ENCODE measurements around the gene CDC42SE2.

Gene CDC42SE2

GRCh38 chr5:131426011-131426410 lies 162.2 kb downstream of the CDC42SE2 start:
- H3K4me3 ChIP-seq (ENCODE audit: low read depth, low read length) = no peak overlapping the region
- no peak for TF ChIP-seq CTCF (IDR thresholded peaks at IDR 0.05; ENCODE audit: low read depth, low read length, missing control alignments)
- DNase-seq (ENCODE audit: low read depth) = no peak

- TF ChIP-seq CTCF (IDR thresholded peaks at IDR 0.05; ENCODE audit: low read depth, low read length, missing control alignments) = no peak
- no peak overlapping the region for H3K4me3 ChIP-seq (ENCODE audit: low read depth, low read length)
- no peak for DNase-seq (ENCODE audit: low read depth)
Measured at GRCh38 chr5:131430794-131431193, 166.9 kb downstream of the CDC42SE2 start.

GRCh38 chr5:131431794-131432193 lies 167.9 kb downstream of the CDC42SE2 start:
- TF ChIP-seq CTCF (IDR thresholded peaks at IDR 0.05; ENCODE audit: low read depth, low read length, missing control alignments) = no peak
- no peak for DNase-seq (ENCODE audit: low read depth)
- no peak overlapping the region for H3K4me3 ChIP-seq (ENCODE audit: low read depth, low read length)

- no peak for DNase-seq (ENCODE audit: low read depth)
- H3K4me3 ChIP-seq (ENCODE audit: low read depth, low read length) = no peak overlapping the region
- no peak for TF ChIP-seq CTCF (IDR thresholded peaks at IDR 0.05; ENCODE audit: low read depth, low read length, missing control alignments)
Measured at GRCh38 chr5:131433109-131433508, 169.3 kb downstream of the CDC42SE2 start.

- DNase-seq (ENCODE audit: low read depth) = no peak
Measured at GRCh38 chr5:131436081-131436480, 172.2 kb downstream of the CDC42SE2 start.

GRCh38 chr5:131441184-131441583 lies 177.3 kb downstream of the CDC42SE2 start:
- no peak for DNase-seq (ENCODE audit: low read depth)
- no peak for TF ChIP-seq CTCF (IDR thresholded peaks at IDR 0.05; ENCODE audit: low read depth, low read length, missing control alignments)
- H3K4me3 ChIP-seq (ENCODE audit: low read depth, low read length) = no peak overlapping the region

More at GRCh38 chr5:131436081-131436480, 172.2 kb downstream of the CDC42SE2 start:
- TF ChIP-seq CTCF (IDR thresholded peaks at IDR 0.05; ENCODE audit: low read depth, low read length, missing control alignments) = no peak
- H3K4me3 ChIP-seq (ENCODE audit: low read depth, low read length) = no peak overlapping the region
